Measurements from ENCODE around the gene PRKCA.
A peak's percentile ranks its signal among the peaks of the same experiment; 100 is the strongest.
"Not testable (repeated sequence)": the region's sequence is repeated elsewhere in the genome, so short reads cannot be mapped to it uniquely, and the experiment has no call there.

PRKCA gene

DNA sequence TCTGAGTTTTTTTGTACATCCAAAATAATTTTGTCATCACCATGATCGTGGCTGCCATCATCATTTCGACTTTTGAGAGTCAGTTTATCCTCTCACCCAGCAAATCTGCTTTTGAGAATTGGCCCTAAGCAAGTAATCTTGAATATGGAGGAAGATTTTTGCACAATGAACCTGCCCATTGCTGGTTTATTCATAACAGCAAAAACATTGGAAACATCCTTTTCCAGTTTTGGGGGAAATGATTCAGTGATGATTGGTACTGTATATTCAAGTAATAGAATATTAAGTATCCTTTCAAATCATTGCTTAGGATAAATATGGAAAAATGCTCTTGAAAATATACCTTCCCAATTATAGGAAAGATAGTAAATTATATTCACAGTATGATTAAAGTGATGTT lies 53.1 kb downstream of the PRKCA start:
- no peak for DNase-seq

GRCh38 chr17:66357037-66357436 lies 54.6 kb downstream of the PRKCA start:
- no peak for DNase-seq

GRCh38 chr17:66359351-66359750 lies 56.9 kb downstream of the PRKCA start:
- no peak for DNase-seq

DNA sequence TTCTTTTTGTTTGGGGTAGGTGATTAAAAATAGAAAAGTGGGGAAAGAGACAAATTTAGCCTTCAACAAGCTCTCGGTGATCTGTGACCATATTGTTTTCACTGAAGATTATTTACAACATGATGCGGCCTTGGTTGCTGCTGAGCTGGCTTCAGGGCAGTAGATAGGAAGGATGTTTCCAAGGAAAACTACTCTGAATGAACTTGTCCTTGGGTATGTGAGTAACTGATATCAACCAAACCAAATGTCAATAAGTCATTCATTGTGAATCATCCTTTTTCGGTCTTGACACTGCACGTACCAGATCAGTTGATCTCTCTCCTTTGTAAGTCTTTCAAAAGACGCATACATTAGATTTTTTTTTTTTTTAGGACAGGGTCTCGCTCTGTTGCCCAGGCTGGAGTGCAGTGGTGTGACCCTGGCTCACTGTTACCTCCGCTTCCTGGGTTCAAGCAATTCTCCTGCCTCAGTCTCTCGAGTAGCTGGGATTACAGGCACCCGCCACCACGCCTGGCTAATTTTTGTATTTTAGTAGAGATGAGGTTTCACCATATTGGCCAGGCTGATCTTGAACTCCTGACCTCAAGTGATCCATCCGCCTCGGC lies 58.6 kb downstream of the PRKCA start:
- DNase-seq, result not testable (repeated sequence)

GRCh38 chr17:66364508-66364907 lies 62.1 kb downstream of the PRKCA start:
- no peak for DNase-seq

- no peak for DNase-seq
These were observed 62.6 kb downstream of the PRKCA start for GRCh38 chr17:66364990-66365490.

GRCh38 chr17:66365903-66366302 lies 63.5 kb downstream of the PRKCA start:
- no peak for DNase-seq

DNA sequence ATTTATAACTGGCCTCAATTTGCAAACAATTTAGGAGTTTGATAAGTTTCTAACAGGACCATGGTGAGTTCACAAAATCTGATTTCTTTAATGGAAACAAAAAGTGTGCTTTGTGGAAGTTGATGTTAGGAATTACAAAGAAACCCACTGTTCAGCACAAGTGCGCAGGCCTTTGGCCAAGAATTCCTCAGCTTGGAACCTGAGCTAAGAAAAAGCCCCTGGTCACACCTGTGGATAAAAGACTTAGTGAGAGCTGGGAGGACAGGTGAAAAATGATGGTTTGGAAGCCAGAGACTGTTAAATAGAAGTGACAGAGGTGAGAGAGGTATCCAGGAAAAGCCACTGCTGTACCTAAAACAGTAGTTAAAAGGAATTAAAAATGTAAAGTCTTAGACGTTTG lies 64.7 kb downstream of the PRKCA start:
- no peak for DNase-seq

DNA sequence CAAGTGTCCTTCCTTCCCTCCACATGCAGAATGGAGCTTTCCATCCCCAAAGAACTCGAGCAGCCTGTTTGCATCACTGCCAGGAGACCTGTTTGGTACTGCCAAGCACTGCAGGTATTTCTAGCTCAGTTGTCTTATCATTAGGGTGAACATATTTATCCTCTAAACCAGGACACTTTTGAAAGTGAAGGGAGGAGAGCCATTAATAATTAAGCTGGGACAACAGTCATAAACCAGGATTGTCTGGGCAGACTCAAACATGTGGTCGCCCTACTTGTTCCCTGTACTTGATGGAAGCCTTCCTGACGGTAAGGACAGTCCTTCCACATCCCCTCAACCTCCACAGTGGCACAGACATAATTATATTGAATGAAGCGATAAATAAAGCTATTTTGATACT lies 67.4 kb downstream of the PRKCA start:
- no peak for DNase-seq

DNA sequence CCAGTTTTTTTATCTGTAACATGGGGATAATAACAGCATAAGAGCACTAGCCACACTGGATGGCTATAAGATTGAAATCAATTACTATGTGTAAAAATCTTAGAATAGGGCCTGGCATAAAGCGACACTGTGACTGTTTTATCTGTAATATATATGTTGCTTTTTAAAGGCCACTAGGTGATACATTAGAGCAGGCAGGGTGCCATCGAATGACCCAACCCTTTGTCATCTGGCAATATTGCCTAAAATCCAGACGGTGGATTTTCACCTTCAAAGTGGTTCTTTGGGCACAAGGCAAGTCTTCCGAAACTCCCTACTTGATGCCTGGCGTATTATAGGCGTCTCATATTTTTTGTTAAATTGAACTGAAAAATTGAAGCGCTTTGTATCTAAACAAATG lies 69.1 kb downstream of the PRKCA start:
- no peak for DNase-seq

DNA sequence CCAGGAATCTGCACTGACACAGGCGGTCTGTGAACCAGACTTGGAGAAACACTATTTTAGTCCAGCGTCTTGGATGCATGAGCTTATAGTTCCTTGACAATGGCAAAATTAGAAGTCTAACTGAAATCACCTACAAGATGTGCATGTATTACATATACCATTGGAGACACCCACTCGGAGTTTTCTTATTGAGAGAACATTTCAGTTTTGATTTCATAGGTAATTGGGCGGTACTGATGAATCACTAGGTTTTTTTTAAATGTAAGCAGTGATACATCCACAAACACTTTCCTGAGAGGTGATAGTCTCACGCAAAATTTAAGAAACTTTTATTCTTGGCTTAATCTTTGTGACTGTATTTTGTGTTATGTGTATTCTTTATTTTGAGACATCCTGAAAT lies 69.8 kb downstream of the PRKCA start:
- DNase-seq, result no peak

GRCh38 chr17:66373079-66373478 lies 70.7 kb downstream of the PRKCA start:
- DNase-seq, result no peak

- DNase-seq, result peak; percentile 18
These were observed 71.8 kb downstream of the PRKCA start for GRCh38 chr17:66373944-66374817.

DNA sequence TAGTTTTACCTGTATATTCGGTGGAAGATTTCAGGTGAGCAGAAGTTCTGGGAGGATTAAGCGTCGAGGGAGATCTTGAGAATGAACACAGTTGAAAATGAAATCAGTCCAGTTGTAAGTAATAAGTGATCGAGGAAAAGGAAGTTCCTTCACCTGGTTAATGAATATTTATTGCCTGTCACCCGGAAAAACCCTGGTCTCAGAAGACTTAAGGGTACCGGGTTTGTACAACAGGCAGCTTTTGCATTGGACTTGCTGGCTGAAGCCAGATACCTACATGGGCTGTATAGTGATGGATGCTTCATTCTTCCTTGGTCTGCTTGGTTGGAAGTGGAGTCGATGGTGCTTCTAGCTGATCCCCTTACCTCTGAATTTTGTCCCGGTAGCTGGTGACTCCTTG lies 72.7 kb downstream of the PRKCA start:
- DNase-seq, result no peak

GRCh38 chr17:66378296-66378695 lies 75.9 kb downstream of the PRKCA start:
- DNase-seq, result no peak

DNA sequence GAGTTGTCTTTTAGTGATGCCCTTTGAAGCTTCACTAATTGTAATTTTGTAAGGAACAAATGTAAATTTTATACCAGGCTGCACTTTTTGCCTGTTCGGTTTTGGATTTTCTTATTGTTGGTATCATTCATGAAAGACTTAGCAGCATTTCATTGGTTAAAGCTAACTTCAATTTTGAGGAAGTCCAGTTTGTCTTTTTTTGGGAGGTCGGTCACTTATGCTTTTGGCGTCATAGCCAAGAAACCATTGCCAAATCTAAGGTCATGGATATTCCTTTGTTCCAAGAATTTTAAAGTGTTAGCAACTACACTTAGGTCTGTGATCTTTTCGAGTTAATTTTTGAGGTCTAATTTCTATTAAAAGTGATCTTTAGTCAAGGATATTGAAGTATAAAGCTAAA lies 77.1 kb downstream of the PRKCA start:
- DNase-seq, result no peak

- no peak for DNase-seq
These were observed 77.6 kb downstream of the PRKCA start for GRCh38 chr17:66379996-66380395.

DNA sequence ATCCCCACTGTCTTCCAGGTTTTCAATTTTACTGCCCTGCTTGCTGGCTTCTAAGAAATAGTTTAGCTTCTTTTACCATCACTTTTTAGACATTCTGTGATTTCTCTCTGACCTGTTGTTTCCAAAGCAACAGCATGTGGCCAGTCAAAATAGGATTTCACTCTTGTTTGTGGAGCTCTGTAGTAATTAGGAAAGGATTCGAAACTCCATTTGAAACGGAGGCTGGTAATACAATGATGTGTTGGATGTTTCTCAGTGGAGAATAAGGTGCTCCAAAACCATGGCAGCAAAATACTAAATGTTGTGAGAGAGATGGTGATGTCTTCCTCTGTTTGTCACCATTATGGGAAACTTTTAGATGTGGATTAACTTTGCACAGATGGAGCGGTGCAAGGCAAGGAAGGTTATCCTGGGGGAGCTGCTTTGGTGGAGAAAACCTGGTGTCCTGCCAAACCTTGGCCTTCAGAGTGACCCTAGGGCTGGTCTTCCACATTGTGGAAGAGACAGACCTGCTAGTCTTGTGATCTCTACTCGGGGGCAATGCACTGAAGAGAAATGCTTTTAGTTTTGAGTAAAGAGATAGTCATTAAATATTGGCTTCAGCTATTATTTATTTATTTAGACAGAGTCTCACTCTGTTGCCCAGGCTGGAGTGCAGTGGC lies 79.4 kb downstream of the PRKCA start:
- no peak for DNase-seq

DNA sequence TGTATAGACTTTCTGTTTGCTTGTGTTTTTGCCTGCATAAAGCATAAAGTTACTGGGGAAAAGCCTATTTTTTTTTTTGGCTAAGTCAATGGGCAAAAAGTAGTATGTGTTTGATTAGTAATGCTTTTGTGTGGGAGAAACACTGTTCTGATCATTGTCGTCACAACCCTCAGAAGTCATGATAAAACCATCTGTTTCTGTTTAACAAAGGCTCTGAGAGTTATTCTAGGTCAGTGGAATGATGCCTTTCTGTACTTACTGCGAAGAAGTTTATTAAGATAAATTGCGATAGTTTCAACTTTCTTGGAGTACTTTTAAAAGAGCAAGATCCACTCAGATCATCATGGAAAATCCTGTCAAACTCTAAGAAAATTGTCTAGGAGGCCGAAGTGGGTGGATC lies 80.9 kb downstream of the PRKCA start:
- DNase-seq, result no peak

GRCh38 chr17:66386498-66387351 lies 84.3 kb downstream of the PRKCA start:
- DNase-seq, result no peak

- DNase-seq, result no peak
These were observed 85.1 kb downstream of the PRKCA start for GRCh38 chr17:66387392-66387981.

GRCh38 chr17:66392783-66393437 lies 90.5 kb downstream of the PRKCA start:
- no peak for DNase-seq
